CD14-positive monocyte (primary cell): ENCODE measurements around the gene CCR6. TPM values are rescaled to one million over a fixed set of nuclear protein-coding genes. Genes with fewer than 3 reads are reported as not detected.
A peak's percentile ranks its signal among the peaks of the same experiment; 100 is the strongest.

ENCODE experiments used
- DNase-seq, 3 donors: peaks; one replicate each; pipeline ENCODE4 v3.0.0-alpha.2; 2011 to 2022
- H2AFZ ChIP-seq: 2 replicates; pipeline ENCODE4 v1.6.0; 2012; ENCODE audit warnings: mild to moderate bottlenecking, low read depth, low read length, inconsistent platforms; ENCODE audit not compliant: insufficient read depth, poor library complexity, severe bottlenecking
- H3K27ac ChIP-seq, 2 donors: 1 replicate in 1 of 2; 2 replicates in 1 of 2; pipeline ENCODE4 v1.5.1; 2012 to 2013; ENCODE audit warnings: low read length in 2 of 2, control low read depth in 1 of 2, inconsistent platforms in 1 of 2, low read depth in 1 of 2, mild to moderate bottlenecking in 1 of 2
- H3K27me3 ChIP-seq, 2 donors: one replicate each; pipeline versions ENCODE4 v1.6.0 to v1.6.1; 2011 to 2013; ENCODE audit warnings: low read length in 2 of 2; ENCODE audit not compliant: control insufficient read depth in 2 of 2, insufficient read depth in 2 of 2
- H3K36me3 ChIP-seq, 2 donors: replicated peaks in 1 of 2; 1 replicate in 1 of 2; 2 replicates in 1 of 2; pipeline versions ENCODE4 v1.5.1 to v1.6.1; 2012 to 2013; ENCODE audit warnings: low read length in 2 of 2, control low read depth in 1 of 2, inconsistent platforms in 1 of 2, mild to moderate bottlenecking in 1 of 2; ENCODE audit not compliant: insufficient read depth in 2 of 2, control insufficient read depth in 1 of 2
- H3K4me1 ChIP-seq, 2 donors: 1 replicate in 1 of 2; 2 replicates in 1 of 2; pipeline versions ENCODE4 v1.5.1 to v1.6.1; 2012 to 2013; ENCODE audit warnings: low read length in 2 of 2, control low read depth in 1 of 2, inconsistent platforms in 1 of 2, mild to moderate bottlenecking in 1 of 2, moderate library complexity in 1 of 2; ENCODE audit not compliant: insufficient read depth in 2 of 2, control insufficient read depth in 1 of 2
- H3K4me2 ChIP-seq: replicated peaks from 2 replicates; pipeline ENCODE3; 2012; ENCODE audit warnings: low read length, moderate library complexity, mild to moderate bottlenecking; ENCODE audit not compliant: poor library complexity, severe bottlenecking; ENCODE audit errors: extremely low read depth
- H3K4me3 ChIP-seq, 3 experiments: fragments of 200-600 bp in 1 of 3; sonication (generic) in 1 of 3; replicated peaks in 1 of 3; 1 replicate in 2 of 3; 2 replicates in 1 of 3; pipeline ENCODE4 v1.5.1; 2011 to 2013; ENCODE audit warnings: low read length in 3 of 3, mild to moderate bottlenecking in 3 of 3, control low read depth in 2 of 3, low read depth in 2 of 3, inconsistent platforms in 1 of 3, moderate library complexity in 1 of 3
- H3K79me2 ChIP-seq: 2 replicates; pipeline ENCODE4 v1.6.0; 2012; ENCODE audit warnings: mild to moderate bottlenecking, control low read depth, inconsistent platforms, low read length, moderate library complexity; ENCODE audit not compliant: insufficient read depth
- H3K9ac ChIP-seq: 2 replicates; pipeline ENCODE4 v1.6.0; 2017; ENCODE audit warnings: low read length, mild to moderate bottlenecking; ENCODE audit not compliant: insufficient read depth, poor library complexity, severe bottlenecking
- H3K9me3 ChIP-seq, 2 donors: replicated peaks in 1 of 2; 1 replicate in 1 of 2; 2 replicates in 1 of 2; pipeline versions ENCODE4 v1.5.1 to v1.6.1; 2012 to 2013; ENCODE audit warnings: low read length in 2 of 2, control low read depth in 1 of 2; ENCODE audit not compliant: control insufficient read depth in 1 of 2, insufficient read depth in 1 of 2
- H4K20me1 ChIP-seq: 2 replicates; pipeline ENCODE4 v1.6.0; 2012; ENCODE audit warnings: mild to moderate bottlenecking, low read length, control low read depth, moderate library complexity; ENCODE audit not compliant: insufficient read depth
- H3K27ac Mint-ChIP-seq, 7 donors: one replicate each; pipeline ENCODE4 v1.8.0; 2020; ENCODE audit warnings: mild to moderate bottlenecking in 7 of 7, mixed read lengths in 7 of 7, moderate library complexity in 6 of 7, inconsistent platforms in 2 of 7
- H3K27me3 Mint-ChIP-seq, 3 donors: one replicate each; pipeline ENCODE4 v1.8.0; 2021 to 2022; ENCODE audit warnings: low read depth in 3 of 3, mild to moderate bottlenecking in 3 of 3, mixed read lengths in 3 of 3, moderate library complexity in 3 of 3, inconsistent platforms in 1 of 3
- H3K36me3 Mint-ChIP-seq, 2 donors: one replicate each; pipeline ENCODE4 v1.8.0; 2020; ENCODE audit warnings: mixed read lengths in 2 of 2, inconsistent platforms in 1 of 2, mild to moderate bottlenecking in 1 of 2
- H3K4me1 Mint-ChIP-seq: one replicate; pipeline ENCODE4 v1.8.0; 2020; ENCODE audit warnings: mild to moderate bottlenecking, mixed read lengths
- H3K4me3 Mint-ChIP-seq, 2 donors: one replicate each; pipeline ENCODE4 v1.8.0; 2020; ENCODE audit warnings: mild to moderate bottlenecking in 2 of 2, mixed read lengths in 2 of 2, moderate library complexity in 1 of 2
- H3K9me3 Mint-ChIP-seq, 7 donors: one replicate each; pipeline ENCODE4 v1.8.0; 2020 to 2022; ENCODE audit warnings: mixed read lengths in 7 of 7, mild to moderate bottlenecking in 6 of 7, moderate library complexity in 6 of 7, inconsistent platforms in 2 of 7
- CTCF ChIP-seq: fragments of 200-600 bp; IDR thresholded peaks from one replicate; pipeline ENCODE4 v1.8.0; 2022; ENCODE audit warnings: antibody characterized with exemption, mild to moderate bottlenecking
- WGBS: methylation state at CpG from one replicate; pipeline ENCODE4 v1.1.5; 2013; ENCODE audit warnings: missing lambda C conversion rate; ENCODE audit not compliant: insufficient coverage; 5-methylcytosine and 5-hydroxymethylcytosine counted together
- intact Hi-C, 2 donors: fragments of 100-400 bp; cut with micrococcal nuclease; formaldehyde crosslinking; loops; one replicate each; pipeline versions ENCODE4 v1.15.0 to v1.15.1; 2023
- polyA minus RNA-seq: library from RNA; depleted of rRNA, polyadenylated mRNA; stranded (reverse); fragments of >200 nt; gene quantifications from 2 replicates; pipeline ENCODE4 v1.2.3, GENCODE V29; 2012
- polyA plus RNA-seq, 3 donors: library from polyadenylated mRNA; depleted of rRNA in 1 of 3; unstranded in 2 of 3; stranded (reverse) in 1 of 3; fragments of 300-500 nt in 2 of 3; fragments of >200 nt in 1 of 3; fragmentation: Illumina TruSeq in 2 of 3; gene quantifications; 1 replicate in 2 of 3; 2 replicates in 1 of 3; pipeline ENCODE4 v1.2.3, GENCODE V29; 2012 to 2021
- total RNA-seq, 12 experiments: library from RNA in 1 of 12; stranded (reverse) in 1 of 12; fragments of 120-200 nt in 1 of 12; gene quantifications; one replicate each; pipeline ENCODE4 v1.2.4 and lab custom pipeline; 2013 to 2026; ENCODE audit warnings: mixed read lengths in 6 of 12, inconsistent platforms in 1 of 12

CCR6 gene
- total RNA-seq (2013) = 0.25 TPM
- under 1 TPM in 2 of 3 donors, not detected in 1; 0.07 to 0.43 TPM for polyA plus RNA-seq
- polyA minus RNA-seq = 0.48 TPM in 1 of 2 replicates, not detected in the other
- 0 to 0.30 (median 0) reads per million in 11 experiments for total RNA-seq (lab: John Stamatoyannopoulos, UW)

GRCh38 chr6:167122827-167123657, at the start of gene CCR6:
Gene CCR6, plus strand, starts transcription at chr6:167123096. Its CDS starts 13,039 bp downstream, at chr6:167136135.
- Mint-ChIP-seq H3K27me3 (peaks cover 0 to 2% (median 2%) of the 10 kb centered on the region in 3 donors), H3K4me3 (no peak within 1 kb of the TSS), H3K36me3 (no peaks in the 10 kb centered on the region), H3K9me3 (peaks cover 0 to 5% (median 4%) of the 10 kb centered on the region in 7 donors), H3K4me1 (peaks cover 15% of the 10 kb centered on the region), H3K27ac (peak within 1 kb of the TSS in 1 of 7 donors; percentile 79)
- intact Hi-C loops = no loop called here
- no peak within 1 kb of the TSS for H3K4me2 ChIP-seq
- TF ChIP-seq CTCF = no peak
- H3K4me3 ChIP-seq = no peak within 1 kb of the TSS
- no peaks in the 10 kb centered on the region for H3K27me3 ChIP-seq
- no peak for DNase-seq
- H2AFZ ChIP-seq = peak within 1 kb of the TSS; percentile 29
- no peak within 1 kb of the TSS for H3K9ac ChIP-seq
- 47% methylated on average over 4 of the region's 8 CpGs for WGBS
- H3K4me1 ChIP-seq = peaks cover 12% of the 10 kb centered on the region in 2 donors
- H3K9me3 ChIP-seq = peaks cover 0 to 6% of the 10 kb centered on the region in 2 donors
- no peaks in the 10 kb centered on the region for H3K79me2 ChIP-seq
- no peaks in the 10 kb centered on the region for H3K36me3 ChIP-seq
- no peak within 1 kb of the TSS for H3K27ac ChIP-seq
- no peaks in the 10 kb centered on the region for H4K20me1 ChIP-seq

- TF ChIP-seq CTCF = no peak
- no peaks in the 10 kb centered on the region for H3K79me2 ChIP-seq
- no peak for DNase-seq
- no peak overlapping the region for H3K9ac ChIP-seq
- no peak overlapping the region for H3K4me3 ChIP-seq
- H3K4me2 ChIP-seq = no peak overlapping the region
- no peak overlapping the region for H3K4me3 Mint-ChIP-seq
- no peak overlapping the region for H2AFZ ChIP-seq
- H3K27ac ChIP-seq = no peak overlapping the region
- H3K36me3 ChIP-seq = no peaks in the 10 kb centered on the region
- intact Hi-C loops = no loop called here
- H3K9me3 Mint-ChIP-seq = peaks cover 0 to 24% (median 15%) of the 10 kb centered on the region in 7 donors
- peaks cover 0 to 7% (median 2%) of the 10 kb centered on the region in 3 donors for H3K27me3 Mint-ChIP-seq
- no peaks in the 10 kb centered on the region for H3K4me1 ChIP-seq
- H3K27ac Mint-ChIP-seq = peak overlapping the region in 1 of 7 donors; percentile 1
- peaks cover 7% of the 10 kb centered on the region for H3K4me1 Mint-ChIP-seq
- no peaks in the 10 kb centered on the region for H3K27me3 ChIP-seq
- H3K9me3 ChIP-seq = no peaks in the 10 kb centered on the region
- no peaks in the 10 kb centered on the region for H4K20me1 ChIP-seq
- peaks cover 0 to 2% of the 10 kb centered on the region in 2 donors for H3K36me3 Mint-ChIP-seq
These were observed 49.1 kb upstream of the CCR6 start for GRCh38 chr6:167073679-167074274.
